Measurements from ENCODE around the gene INS.

- TF ChIP-seq CTCF (IDR thresholded peaks at IDR 0.05) = no peak
- TF ChIP-seq POLR2A (IDR thresholded peaks at IDR 0.05) = no peak
Observed at GRCh38 chr11:2205981-2206690, 45.1 kb upstream of the INS start.

Measured in thyroid gland (tissue), 4 donors.